ENCODE data around the gene DUSP6.

The DUSP6 gene, protein sequence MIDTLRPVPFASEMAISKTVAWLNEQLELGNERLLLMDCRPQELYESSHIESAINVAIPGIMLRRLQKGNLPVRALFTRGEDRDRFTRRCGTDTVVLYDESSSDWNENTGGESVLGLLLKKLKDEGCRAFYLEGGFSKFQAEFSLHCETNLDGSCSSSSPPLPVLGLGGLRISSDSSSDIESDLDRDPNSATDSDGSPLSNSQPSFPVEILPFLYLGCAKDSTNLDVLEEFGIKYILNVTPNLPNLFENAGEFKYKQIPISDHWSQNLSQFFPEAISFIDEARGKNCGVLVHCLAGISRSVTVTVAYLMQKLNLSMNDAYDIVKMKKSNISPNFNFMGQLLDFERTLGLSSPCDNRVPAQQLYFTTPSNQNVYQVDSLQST

DNA sequence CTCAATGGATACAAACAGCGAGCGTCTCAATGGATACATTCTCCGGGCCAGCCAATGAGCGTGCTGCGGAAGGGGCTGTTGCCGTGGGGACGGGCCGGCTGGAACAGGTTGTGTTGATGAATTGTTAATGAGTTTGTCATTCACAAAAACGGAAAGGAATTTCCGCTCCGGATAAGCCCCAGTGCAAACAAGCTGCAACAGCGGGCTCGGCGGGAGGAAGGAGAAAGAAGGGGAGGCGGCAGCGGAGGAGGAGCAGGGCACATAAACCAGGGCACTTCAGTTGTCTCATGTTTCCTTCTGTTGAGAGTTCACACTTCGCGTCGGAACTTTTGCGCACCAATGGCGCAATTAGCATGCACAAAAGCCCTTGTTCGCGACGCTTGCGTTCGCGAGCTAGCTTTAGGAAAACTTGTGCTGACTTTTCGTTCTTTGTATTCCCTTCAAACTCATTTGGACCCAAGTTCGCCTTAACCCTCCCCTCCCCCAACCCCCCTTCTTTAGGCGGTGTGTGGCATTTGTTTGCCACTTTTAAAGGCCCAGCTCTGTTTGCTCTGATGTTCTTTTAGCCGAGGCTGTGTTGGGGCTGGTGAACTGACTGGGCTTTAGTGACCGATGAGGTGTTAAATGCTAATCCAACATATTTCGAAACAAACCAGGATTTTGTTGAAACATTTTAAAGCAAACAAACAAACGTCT, at the start of gene DUSP6:
TSS of gene DUSP6 (minus strand) at position 10 of the 696 bp plus-strand sequence. CDS start 462 bp downstream, outside the sequence.
- peak; percentile 88 to 92 for DNase-seq

DNA sequence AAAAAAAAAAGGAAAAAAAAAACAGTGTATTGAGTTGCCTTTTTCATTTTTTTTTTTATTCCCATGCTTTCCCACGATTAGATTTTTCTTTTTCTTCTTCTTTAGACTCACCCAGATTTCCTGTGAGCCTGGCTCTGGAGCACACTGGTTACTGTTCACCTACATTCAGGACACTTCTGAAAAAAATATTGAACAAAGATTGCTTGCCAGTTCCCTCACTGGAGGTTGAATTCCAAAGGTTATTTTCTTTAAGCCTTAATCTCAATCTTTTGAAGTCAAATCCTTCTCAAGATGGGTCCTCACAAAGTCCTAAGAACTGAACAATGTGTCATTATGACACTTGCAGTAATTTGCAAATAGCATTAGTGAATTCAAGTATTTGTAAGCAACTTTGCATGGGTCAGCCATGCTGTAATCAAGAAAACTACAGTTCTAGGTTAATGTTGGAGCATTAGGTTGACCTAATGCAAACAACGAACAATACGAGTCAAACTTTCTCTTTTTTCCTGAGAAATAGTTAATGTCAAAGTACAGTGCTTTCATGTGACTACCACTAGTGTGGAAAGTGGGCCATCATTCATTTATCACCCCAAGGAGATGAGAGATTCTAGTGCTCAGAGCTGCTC, 49.2 kb upstream of the DUSP6 start:
- no peak for DNase-seq

DNA sequence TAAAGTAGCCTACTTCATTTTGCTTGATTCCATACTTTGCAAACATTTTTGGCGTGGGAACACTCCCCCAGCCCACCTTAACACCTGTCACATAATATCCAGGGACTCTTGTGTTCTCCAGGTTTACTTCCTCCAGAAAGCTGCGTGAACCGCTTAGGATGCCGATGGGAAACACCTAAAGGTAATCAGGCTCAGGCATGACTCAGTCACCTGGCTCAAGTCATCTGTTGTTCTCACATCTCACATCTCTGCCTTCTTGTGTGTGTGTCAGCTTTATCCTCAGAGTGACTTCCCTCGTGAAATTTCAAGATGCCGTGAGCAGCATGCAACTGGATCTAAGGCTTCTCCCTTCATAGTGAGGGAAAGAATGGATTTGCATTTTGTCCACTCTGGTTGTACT, 48.1 kb upstream of the DUSP6 start:
- DNase-seq = no peak

DNA sequence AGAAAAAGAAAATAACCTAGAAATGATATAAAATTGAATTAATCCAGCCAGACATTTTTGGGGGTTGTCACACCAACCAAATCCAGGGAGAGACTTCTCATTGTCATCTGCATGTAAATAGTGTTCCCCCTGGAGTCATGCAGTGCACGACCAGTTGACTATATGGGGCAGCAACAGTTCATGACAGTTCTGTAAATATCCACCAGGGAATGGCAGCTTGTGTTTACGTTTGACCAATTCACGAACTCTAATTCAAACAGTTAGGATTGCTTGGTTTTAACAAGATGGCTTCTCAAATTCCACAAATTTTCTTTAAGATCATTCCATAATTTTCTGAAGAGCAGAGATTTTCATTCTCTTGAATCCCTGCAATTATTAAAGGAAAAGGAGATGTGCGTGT, 43.4 kb upstream of the DUSP6 start:
- no peak for DNase-seq

DNA sequence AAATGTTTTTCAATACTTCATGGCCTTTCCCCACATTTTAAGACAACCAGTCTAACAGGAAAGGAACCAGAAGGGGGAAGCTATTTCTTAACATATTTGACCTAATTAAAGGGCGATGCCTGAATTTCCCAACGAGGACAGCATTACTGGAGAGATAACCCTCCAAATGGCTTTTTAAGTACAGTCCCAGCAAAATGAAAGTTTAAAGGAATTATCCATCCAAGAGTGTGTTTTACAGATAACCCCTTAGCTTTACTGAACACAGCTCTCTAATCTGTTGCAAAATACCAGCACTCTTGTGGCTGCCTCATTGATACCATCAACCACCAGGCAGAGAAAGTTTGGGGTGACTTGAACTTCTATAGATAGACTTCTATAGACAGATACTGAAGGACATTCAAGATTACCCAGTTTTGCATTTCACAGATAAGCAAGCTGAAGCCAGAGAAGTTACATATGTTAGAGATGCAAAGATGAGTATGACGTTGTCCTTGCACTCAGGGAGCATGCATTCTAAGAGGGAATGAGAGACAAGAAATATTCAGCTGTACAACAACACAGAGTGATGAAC, 41.3 kb upstream of the DUSP6 start:
- no peak for DNase-seq

DNA sequence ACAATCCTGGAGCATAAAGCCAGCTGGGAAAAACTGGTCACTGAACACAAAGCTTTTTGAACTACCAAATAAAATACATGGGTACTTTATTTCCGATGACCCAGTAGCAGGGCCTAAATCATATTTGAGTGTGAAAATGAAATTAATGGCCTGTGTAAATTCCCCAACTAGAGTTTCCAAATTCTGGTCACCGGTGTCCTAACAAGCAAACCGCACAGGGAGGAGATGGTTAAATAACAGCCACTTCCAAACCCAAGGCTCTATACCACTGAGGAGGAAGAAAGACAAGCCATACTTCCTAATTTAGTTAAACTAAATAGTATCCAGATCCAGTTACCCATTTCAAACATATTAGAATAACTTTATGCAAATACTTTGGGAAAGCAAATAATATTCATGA, 40.1 kb upstream of the DUSP6 start:
- DNase-seq = no peak

DNA sequence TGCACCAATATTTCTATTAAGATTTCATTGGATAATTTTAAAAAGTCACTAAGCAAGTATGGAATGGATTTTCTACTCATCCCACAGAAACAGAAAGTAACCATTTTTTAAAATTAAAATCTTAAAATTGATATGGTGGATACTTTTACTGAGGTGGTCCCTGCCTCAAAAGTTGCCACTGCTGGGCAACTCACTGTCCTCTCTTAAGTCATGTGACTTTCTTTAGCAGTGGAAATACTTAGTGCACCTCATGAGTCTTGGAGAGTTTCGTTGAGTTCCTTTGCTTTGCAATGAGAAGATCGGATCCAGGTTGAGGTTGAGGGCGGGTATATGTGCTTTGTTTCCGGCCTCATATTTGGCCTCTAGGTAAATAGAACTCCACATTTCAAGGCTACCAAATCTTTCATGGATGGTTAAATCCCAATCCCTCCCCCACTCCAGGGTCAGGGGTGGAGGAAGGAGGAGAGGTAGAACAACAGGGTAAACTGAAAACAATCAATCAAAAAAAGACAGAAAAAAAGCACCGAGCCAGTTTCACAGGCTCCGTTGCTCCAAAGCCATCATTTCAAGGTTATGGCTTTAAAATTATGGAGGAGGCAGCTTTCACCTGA, 39.5 kb upstream of the DUSP6 start:
- DNase-seq = no peak

DNA sequence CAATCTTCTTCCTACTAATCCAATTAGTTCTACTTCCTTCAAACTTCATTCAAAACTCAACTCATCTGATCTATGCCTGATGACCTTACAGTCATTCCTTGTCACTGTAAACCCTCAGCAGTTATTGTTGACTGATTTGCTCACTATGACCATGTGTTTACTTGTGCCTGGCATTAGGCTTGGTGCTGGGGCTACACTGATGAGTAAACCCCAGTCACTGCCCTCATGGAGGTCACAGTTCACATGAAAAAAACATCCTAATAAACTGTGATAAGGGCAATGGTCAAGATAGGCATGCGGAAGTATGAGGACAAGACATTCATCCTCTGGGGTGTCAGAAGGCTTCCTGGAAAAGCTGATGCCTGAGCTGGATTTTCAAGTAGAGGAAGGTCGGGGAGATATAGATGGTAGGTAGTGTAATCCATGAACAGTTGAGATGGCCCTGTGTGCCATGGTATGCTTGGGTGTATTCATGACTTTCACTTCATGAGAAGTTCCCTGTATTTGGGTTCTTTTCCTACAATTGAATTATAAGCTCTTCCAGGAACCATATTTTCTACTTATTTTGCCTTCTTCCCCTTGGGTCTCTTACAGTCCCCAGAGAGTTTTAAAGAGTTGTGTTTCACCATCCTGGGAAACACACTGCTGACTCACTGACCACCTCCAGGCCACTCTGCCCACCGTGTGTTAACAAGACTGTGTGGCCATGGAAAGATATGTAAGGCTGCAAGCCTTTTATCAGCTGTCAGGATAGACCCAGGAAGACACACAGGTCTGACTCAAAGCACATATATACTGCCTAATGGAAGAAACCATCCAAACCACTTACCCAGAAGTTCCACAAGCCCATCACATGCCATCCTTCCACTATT, 38.7 kb upstream of the DUSP6 start:
- DNase-seq = peak in 1 of 2 experiments; percentile 22

DNA sequence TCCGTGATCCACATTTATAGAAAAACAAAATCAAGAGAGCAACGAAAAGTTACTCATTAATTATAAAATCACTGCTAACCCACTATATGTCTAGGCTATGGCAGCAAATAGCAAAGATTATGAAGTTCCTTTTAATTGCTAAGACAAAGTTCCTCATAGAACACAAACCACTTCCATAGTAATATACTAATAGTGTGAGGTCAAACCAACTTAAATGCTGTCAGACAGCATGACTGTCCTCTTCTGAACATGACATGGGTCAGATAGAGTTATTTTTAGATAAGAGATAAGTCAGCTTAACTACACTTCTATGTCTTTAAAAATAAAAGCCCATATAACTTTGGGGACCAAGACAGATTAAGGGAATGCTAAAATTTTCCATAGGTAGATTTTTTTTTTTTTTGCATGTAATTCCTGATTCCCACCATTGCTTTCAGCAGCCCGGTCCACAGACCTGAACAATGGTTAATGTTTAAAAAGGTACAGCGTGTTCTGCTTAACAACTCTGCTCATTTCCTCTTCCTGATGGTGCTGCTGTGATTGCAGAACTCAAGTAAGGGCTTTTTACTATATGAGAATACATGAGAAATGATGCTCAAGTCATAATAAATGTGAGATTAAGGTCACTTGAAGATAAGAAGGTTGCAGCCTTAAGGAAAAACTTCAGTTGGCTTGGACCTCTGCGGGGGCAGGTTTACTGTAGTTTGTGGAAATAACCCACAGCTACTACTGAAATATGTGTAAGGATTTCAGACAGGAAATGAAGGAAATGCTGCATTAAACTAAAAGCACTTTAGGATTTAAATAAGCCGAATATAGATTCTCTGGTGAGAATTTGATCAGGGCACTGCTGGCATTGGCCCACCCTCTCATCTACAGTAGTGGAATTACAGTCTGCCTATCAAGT, 37.7 kb upstream of the DUSP6 start:
- peak; percentile 28 to 47 for DNase-seq

DNA sequence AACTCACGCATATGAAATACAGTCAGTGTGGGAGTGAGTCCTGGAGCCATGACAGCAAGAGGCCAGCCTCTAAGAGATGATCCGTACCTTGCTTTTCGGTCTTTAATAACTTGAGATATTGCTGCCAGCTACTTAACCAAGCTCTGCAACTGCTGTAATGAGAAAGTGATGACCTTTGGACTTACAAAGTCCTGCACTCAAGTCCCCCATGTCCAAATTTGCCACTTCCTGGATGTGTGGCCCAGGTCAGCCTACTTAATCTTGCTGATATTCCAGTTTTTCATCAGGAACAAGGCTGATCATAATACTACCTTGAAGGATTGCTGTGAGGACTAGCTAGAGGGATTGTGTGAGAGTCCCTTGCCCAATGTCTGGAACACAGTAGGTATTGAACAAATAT, 33.8 kb upstream of the DUSP6 start:
- DNase-seq = no peak

DNA sequence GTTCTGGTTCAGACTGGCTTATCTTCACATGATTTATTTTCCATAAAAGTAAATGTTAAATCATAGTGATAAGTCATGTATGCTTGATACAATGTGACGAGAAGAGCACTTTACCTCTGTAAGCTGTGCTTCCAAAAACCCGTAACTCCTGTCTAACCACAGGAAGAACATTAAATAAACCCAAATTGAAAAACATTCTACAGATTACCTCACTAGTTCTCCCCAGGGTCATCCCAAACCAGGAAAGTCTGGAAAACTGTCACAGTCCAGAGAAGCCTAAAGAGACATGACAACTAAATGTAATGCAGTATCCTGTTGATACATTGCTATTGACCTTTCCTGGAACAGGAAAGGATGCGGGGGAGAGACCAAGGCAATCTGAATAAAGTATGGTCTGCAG, 32.5 kb upstream of the DUSP6 start:
- DNase-seq = no peak

DNA sequence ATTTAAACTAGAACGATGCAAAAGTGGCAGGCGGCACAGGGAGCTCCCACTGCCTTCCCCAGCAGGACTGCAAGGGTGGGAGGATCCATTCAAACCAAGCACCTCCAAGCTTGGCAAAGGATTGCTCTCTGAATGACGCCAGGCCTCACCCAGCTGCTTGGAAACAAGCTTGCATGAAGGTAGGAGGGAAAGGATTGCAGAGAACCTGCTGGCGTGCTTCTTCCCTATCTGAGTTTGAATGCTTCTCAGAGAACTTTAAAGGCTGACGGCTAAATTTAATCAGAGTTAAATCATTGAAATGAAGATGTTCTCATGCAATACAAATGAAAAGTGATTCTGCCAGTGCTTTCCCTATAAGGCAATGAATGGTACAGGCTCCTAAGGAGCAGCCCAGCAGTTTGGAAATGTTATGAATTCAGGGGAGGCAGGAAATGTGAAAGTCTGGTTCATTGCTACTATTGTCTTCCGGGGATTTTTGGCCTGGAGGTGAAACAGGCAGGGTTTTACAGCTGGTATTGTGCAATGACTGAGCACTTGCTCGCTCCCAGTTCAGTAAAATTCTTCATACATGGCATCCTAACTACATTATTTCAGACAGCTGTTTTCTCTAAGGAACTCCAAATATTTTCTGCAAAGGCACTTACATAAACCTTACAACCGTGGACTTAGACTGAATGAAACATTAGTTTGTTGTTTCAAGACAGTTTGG, 31.9 kb upstream of the DUSP6 start:
- DNase-seq = no peak

DNA sequence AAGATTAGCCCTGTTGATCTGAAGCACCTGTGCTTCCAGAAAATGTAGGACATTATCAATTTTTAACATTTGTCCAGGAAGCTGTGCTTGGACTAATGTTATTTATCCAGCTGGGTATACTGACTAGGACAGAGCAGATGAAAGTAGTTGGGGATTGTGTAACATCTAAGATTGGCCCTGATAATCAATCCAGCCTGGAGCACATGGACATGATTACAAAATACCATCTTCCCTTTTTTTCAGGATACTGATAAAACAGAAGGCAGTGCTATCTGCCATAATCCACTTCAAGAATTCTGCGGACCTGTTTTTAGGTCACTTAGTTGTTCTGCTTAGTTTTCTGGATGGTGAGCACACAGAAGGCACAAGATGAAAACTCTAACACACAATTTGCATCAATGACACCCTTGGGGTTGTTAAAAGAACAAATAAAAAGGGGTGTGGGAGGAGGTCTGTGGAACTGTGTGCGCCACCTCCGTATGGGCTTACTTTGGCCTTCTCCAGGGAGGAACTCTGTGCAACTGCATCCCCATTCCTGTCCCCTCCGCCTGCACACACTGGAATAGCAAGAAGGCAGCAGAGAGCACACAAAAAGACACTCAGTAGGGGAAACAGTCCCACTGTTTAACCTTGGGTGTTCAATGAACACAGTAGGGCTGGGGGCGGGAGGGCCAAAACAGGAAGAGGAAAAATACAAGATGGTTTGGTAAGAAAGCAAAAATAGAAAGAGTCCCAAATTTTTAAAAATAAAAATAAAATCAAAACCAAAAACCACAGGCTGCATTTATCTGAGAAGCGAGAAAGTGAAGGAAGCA, 31.1 kb upstream of the DUSP6 start:
- DNase-seq = no peak

DNA sequence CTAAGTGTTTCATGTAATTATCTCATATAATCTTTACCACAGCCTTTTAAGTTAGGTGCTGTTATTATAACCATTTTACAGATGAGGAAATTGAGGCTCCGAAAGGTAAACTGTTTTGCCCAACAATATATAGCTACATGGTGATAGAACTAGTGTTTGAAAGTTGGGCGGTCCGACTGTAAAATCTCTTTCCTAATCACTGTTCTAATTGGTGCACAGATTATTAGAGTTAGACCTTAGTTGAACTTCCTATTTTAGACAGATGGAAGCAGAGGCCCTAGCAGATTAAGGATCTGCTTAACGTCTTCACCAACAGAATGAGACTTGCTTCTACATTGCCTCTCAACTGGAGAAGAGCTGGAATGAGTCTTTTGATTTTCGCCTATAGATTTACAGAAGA, 30.0 kb upstream of the DUSP6 start:
- no peak for DNase-seq

DNA sequence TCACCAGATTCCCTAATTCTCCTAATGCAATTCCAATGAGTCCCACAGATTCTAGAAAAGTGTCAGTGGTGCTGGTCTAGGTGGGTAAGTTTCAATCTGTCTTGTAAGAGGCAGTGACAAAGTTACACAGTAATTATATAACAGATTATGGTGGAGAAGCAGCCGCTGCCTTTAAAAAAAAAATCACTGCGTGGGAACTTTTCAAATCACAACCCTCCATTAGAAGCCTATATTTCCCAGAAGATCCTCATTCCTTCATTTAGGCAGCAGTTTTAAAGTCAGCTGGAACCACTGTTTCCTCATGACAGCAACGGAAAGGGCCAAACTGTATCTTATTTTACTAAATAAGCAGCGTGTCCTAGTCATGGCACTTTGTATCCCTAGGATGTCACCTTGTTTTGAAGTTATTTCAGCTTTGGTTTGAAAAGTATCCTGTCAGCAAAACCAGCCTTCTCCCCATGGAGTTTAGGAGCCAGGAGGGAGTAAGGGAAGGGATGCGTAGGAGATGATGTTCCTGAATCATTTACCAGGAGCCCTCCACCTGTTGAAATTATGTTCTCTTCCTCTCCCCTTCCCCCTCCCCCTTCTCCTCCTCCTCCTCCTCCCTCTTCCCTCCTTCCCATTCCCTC, 27.7 kb upstream of the DUSP6 start:
- DNase-seq = no peak

DNA sequence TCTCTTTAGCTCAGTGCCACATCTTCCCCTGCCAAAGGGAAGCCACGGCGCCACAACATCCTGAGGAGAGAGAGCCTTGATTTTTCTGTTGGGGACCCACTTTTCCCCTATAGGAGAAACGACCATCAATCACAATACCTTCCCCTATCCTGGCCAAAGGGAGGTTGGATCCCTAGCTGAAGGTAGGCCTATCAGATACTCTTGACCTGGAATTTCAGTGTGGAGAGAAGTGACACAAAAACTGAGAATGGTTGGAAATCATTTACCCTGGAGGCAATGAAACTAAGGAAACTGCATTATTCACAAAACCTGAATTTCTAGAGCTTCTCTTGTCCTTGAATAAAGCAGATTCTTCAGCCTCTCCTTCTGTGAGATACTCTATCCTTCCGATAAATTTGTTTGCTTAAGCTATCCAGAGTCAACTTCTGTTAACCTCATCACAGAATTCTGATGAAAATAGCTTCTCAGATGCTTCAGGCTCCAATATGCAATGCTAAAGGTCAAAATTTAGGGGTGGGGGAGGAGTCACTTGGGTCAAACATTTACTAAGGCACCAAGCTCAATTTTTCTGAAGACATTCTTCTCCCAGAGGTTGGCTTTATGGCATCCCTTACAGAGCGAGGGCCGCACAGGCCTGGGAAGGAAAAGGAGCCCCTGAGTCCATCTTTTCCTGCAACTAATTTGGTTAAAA, 27.0 kb upstream of the DUSP6 start:
- DNase-seq = no peak

DNA sequence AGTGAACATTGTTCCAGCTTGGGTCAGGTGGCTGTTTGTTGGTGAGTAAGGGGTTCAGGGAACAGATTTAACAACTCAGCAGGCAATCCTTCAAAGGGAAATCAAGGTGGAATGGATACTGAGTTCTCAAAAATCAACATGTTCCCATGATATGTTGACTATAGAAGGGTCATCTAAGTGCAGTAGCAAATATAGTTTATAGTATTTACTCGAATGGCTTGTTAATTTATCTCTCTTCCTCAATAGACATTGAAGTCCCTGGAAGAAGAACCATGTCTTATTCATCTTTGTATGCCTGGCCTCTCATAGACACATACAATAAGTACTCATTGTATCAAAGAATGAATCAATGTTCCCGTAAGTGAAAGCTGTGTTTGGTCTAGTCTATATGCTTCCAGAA, 24.5 kb upstream of the DUSP6 start:
- DNase-seq = no peak

DNA sequence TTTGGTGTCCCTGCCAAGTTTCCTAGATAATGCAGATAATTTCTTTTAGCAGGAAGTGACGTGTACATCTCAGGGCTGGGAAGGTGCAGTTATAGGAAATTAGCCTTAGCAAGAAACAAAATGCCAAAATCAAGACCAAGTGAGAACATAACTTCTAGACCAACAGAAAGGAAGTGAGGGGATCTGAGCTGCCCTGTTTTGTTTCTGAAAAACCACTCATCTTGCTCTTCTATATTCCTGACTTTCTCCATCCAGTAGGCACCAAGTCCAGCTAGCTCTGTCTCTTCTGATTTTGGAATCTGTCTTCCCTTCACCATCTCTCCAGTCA, 23.9 kb upstream of the DUSP6 start:
- DNase-seq = no peak
